K562 (cell line): ENCODE measurements around the gene SH3TC1. TPM values are rescaled to one million over a fixed set of nuclear protein-coding genes. Genes with fewer than 3 reads are reported as not detected.

Experiments
- ATAC-seq: fragments of 200-7000 bp; cut with Tn5 transposase; 3 replicates; pipeline ENCODE4 v1.9.1; 2020; ENCODE audit warnings: moderate library complexity
- BruUV-seq: library from RNA; stranded (reverse); fragments of 400-500 nt; replicated peaks from 2 replicates; lab custom pipeline; 2021; lab: Mats Ljungman, UMichigan
- CTCF ChIA-PET: fragments of 300-600 bp; formaldehyde crosslinking; extraction: SDS; loops from one replicate; lab custom pipeline; 2021; ENCODE audit warnings: low intra/inter-chr PET ratio; lab: Yijun Ruan, JAX
- POLR2A ChIA-PET: fragments of 300-600, 350-650 bp; sonication (Branson Sonifier 250); formaldehyde crosslinking; extraction: SDS; loops from one replicate; lab custom pipeline; 2021; ENCODE audit warnings: antibody characterized with exemption, inconsistent platforms; lab: Yijun Ruan, JAX
- DNase-seq, 4 experiments: peaks; one replicate each; pipeline versions ENCODE4 v3.0.0 to v3.0.0-alpha.2; 2011 to 2018; ENCODE audit warnings: low spot score in 3 of 4, mixed read lengths in 3 of 4; ENCODE audit errors: extremely low read depth in 1 of 4
- FAIRE-seq: peaks from 2 replicates; lab custom pipeline; 2011; peaks lifted over from hg19 to GRCh38; lab: Jason Lieb, UNC
- H2AFZ ChIP-seq: 2 replicates; pipeline ENCODE4 v1.6.0; 2011; ENCODE audit warnings: low read depth, low read length, control low read depth, inconsistent platforms
- H3K27ac ChIP-seq: fragments of 200-600 bp; 3 replicates; pipeline ENCODE4 v1.8.0; 2011; ENCODE audit warnings: low read depth, mild to moderate bottlenecking, control low read depth, inconsistent platforms, low read length, moderate library complexity, mixed read lengths; ENCODE audit errors: extremely low read depth
- H3K27me3 ChIP-seq, 2 experiments: fragments of 300-600 bp in 1 of 2; 2 replicates in 1 of 2; 3 replicates in 1 of 2; pipeline versions ENCODE4 v1.6.0 to v1.8.0; 2011; ENCODE audit warnings: inconsistent platforms in 2 of 2, low read length in 2 of 2, mild to moderate bottlenecking in 1 of 2, mixed read lengths in 1 of 2, moderate library complexity in 1 of 2; ENCODE audit not compliant: control insufficient read depth in 2 of 2, insufficient read depth in 2 of 2
- H3K36me3 ChIP-seq: fragments of 300-600 bp; 3 replicates; pipeline ENCODE4 v1.8.0; 2011; ENCODE audit warnings: mild to moderate bottlenecking, low read length, inconsistent platforms; ENCODE audit not compliant: control insufficient read depth, insufficient read depth
- H3K4me1 ChIP-seq, 2 experiments: fragments of 200-600 bp in 1 of 2; replicated peaks in 1 of 2; 2 replicates in 1 of 2; 3 replicates in 1 of 2; pipeline versions ENCODE4 v1.5.1 to v1.8.0; 2011; ENCODE audit warnings: inconsistent platforms in 2 of 2, low read length in 2 of 2, mild to moderate bottlenecking in 1 of 2, mixed read lengths in 1 of 2, moderate library complexity in 1 of 2; ENCODE audit not compliant: control insufficient read depth in 2 of 2, insufficient read depth in 2 of 2
- H3K4me2 ChIP-seq: 2 replicates; pipeline ENCODE4 v1.6.1; 2011; ENCODE audit warnings: low read length, control low read depth, inconsistent platforms, mixed read lengths; ENCODE audit not compliant: insufficient read depth
- H3K4me3 ChIP-seq: fragments of 200-600 bp; sonication (generic), shearing (Covaris generic); 2 replicates; pipeline ENCODE4 v1.5.1; 2016; ENCODE audit warnings: control low read depth, inconsistent platforms
- H3K79me2 ChIP-seq: fragments of 200-600 bp; 3 replicates; pipeline ENCODE4 v1.8.0; 2011; ENCODE audit warnings: low read length, inconsistent platforms; ENCODE audit not compliant: control insufficient read depth, insufficient read depth
- H3K9ac ChIP-seq, 2 experiments: 2 replicates each; pipeline versions ENCODE4 v1.6.0 to v1.6.1; 2011; ENCODE audit warnings: low read depth in 2 of 2, low read length in 2 of 2, control low read depth in 1 of 2, inconsistent platforms in 1 of 2, mild to moderate bottlenecking in 1 of 2, mixed read lengths in 1 of 2; ENCODE audit not compliant: insufficient read depth in 1 of 2
- H3K9me1 ChIP-seq: one replicate; pipeline ENCODE4 v1.6.0; 2011; ENCODE audit warnings: inconsistent platforms, mild to moderate bottlenecking, low read length, moderate library complexity; ENCODE audit not compliant: control insufficient read depth, insufficient read depth
- H3K9me3 ChIP-seq: replicated peaks from 2 replicates; pipeline ENCODE4 v1.5.1; 2011; ENCODE audit warnings: low read depth, low read length, inconsistent platforms; ENCODE audit not compliant: control insufficient read depth, insufficient read depth
- H4K20me1 ChIP-seq: replicated peaks from 2 replicates; pipeline ENCODE4 v1.6.1; 2011; ENCODE audit warnings: low read length, inconsistent platforms, mixed read lengths; ENCODE audit not compliant: control insufficient read depth, insufficient read depth
- CEBPZ ChIP-seq: fragments of 150-350 bp; IDR thresholded peaks from 2 replicates; pipeline ENCODE4 v1.6.1; 2014; ENCODE audit warnings: low read depth, mild to moderate bottlenecking, low read length, borderline replicate concordance
- MLX ChIP-seq, 2 experiments: fragments of 450-650 bp in 1 of 2; sonication (generic) in 1 of 2; formaldehyde crosslinking; conservative IDR thresholded peaks; 2 replicates each; pipeline versions ENCODE4 v1.4.0 to v1.8.1; 2020 to 2022; ENCODE audit warnings: mild to moderate bottlenecking in 1 of 2, missing genetic modification reagents in 1 of 2
- ZNF696 ChIP-seq: fragments of 250-450 bp; sonication (Bioruptor Pico); conservative IDR thresholded peaks from 2 replicates; pipeline ENCODE4 v1.4.0; 2020; ENCODE audit warnings: mild to moderate bottlenecking, moderate library complexity
- WGBS: fragments of 100-300 bp; shearing (Covaris generic); methylation state at CpG from one replicate; pipeline ENCODE4 v1.1.6; 2016; ENCODE audit warnings: low coverage, mixed read lengths; ENCODE audit not compliant: insufficient coverage; ENCODE audit errors: missing lambda C conversion rate; 5-methylcytosine and 5-hydroxymethylcytosine counted together
- in situ Hi-C: fragments of 300-500 bp; cut with MboI; formaldehyde crosslinking; loops from 4 replicates; pipeline ENCODE4 v1.15.0; 2018; ENCODE audit warnings: inconsistent platforms, mixed read lengths
- intact Hi-C: fragments of 100-400 bp; cut with micrococcal nuclease; formaldehyde crosslinking; loops from 2 replicates; pipeline ENCODE4 v1.14.2; 2022
- polyA plus RNA-seq, 8 experiments: library from polyadenylated mRNA; depleted of rRNA in 4 of 8; stranded (reverse) in 5 of 8; unstranded in 3 of 8; fragments of >200 nt; fragmentation: Nextera tagmentation in 2 of 8; fragmentation: Illumina TruSeq in 1 of 8; extraction: Ambion mirVana in 2 of 8; extraction: Trizol in 1 of 8; gene quantifications; 2 replicates each; pipeline versions ENCODE4 v1.2.1 to v1.2.3, GENCODE V29; 2011 to 2014; ENCODE audit warnings: inconsistent platforms in 1 of 8, missing spikeins in 1 of 8
- total RNA-seq, 7 experiments: library from RNA; depleted of rRNA in 6 of 7; stranded (reverse); fragments of >200 nt in 6 of 7; fragmentation: Illumina TruSeq in 2 of 7; extraction: Trizol in 2 of 7; gene quantifications; 2 replicates each; pipeline versions ENCODE4 v1.2.1 to v1.2.3, GENCODE V29; 2011 to 2021; ENCODE audit warnings: low replicate concordance in 1 of 7

Gene SH3TC1
- total and polyA plus RNA-seq, 9 of the 15 experiments (the other 6 are each of a cell fraction or from before 2014, with no cell fraction given) = 0.04 to 2.1 (median 0.48) TPM; not detected in 1

DNA sequence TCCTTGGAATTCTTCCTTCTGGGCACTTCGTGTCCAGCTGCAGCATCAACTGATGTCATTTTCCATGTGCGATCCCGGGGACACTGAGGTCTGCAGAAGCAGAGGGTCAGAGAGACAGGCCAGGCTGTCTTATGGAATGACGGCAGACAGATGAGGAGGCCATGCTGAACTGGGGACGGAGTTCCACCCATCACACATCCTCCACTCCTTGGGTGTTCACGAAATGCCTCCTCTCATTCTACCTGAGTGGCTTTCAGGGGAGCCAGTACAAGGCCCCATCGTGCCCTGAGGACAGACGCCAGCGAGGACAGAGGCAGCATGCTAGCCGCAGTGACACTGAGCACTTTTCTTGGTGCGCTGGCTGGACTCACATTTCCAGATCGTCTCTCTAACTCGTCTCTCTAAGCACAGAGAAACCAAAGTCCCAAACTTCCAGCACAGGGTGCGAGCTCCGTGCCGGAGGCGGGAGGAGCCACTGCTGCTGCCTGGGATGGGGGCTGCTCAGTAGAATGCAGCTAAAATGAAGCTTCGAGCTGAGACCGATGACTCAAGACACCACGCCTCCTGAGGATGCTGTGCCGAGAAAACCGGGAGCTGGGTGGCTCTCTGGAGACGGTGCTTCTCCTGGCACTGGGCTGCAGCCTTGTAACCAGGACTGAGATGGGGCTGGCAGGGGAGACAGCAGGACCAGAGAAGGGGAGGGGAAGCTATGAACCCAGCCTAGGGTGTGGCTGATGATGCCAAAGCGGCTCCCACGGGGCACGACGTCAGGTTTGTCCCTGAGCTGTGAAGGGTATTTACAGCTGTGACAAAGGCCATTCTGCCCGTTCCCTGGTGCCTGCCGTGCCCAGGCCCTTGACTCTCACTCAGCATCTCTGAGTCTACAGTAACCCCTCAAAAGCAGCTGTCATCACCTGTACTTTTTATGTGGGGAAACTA lies 48.7 kb upstream of the SH3TC1 start:
- intact Hi-C loops = no loop called here
- in situ Hi-C loops = no loop called here
- TF ChIP-seq ZNF696 (CRISPR knock-in tag) (no peak), MLX (CRISPR knock-in tag; conservative IDR thresholded peaks at IDR 0.05) (no peak), CEBPZ (no peak)
- no TSS peak for BruUV-seq
- 1% methylated on average over 28 of the region's 29 CpGs for WGBS
- H3K4me1 ChIP-seq = peaks cover 0 to 5% of the 10 kb centered on the region in 2 experiments; a peak in 1 of 5 replicates
- peaks cover 20 to 71% of the 10 kb centered on the region in 2 experiments; a peak in 4 of 5 replicates for H3K27me3 ChIP-seq
- no peak overlapping the region for H3K9ac ChIP-seq
- POLR2A ChIA-PET = interaction anchor here (0.7 kb wide), 2 partner anchors 28 to 1233 kb away, joined by 3 read pairs; no protein-coding TSS in a partner anchor
- H2AFZ ChIP-seq = no peak overlapping the region
- H3K4me2 ChIP-seq = no peak overlapping the region
- peaks cover 27% of the 10 kb centered on the region; the same call in 1 of the 2 replicates for H4K20me1 ChIP-seq
- CTCF ChIA-PET = no interaction called here
- H3K36me3 ChIP-seq = no peaks in the 10 kb centered on the region
- no peaks in the 10 kb centered on the region for H3K9me1 ChIP-seq
- ATAC-seq (no peak), FAIRE-seq (no peak), DNase-seq (no peak)
- H3K9me3 ChIP-seq = no peaks in the 10 kb centered on the region
- H3K4me3 ChIP-seq = no peak overlapping the region
- no peak overlapping the region for H3K27ac ChIP-seq
- H3K79me2 ChIP-seq = no peaks in the 10 kb centered on the region
